ENCODE measurements around the gene GPR17.

GPR17 gene

GRCh38 chr2:127645395-127646291, at the start of gene GPR17:
GPR17 (plus strand) TSS chr2:127646153; CDS start chr2:127650736, 4,583 bp downstream.
- DNase-seq: no peak

GRCh38 chr2:127596311-127597045, 49.5 kb upstream of the GPR17 start:
- DNase-seq: no peak

GRCh38 chr2:127597046-127597983, 48.6 kb upstream of the GPR17 start:
- DNase-seq: no peak

- DNase-seq: no peak
Measured at GRCh38 chr2:127597984-127598380, 48.0 kb upstream of the GPR17 start.

- DNase-seq: no peak
Measured at GRCh38 chr2:127598711-127599110, 47.2 kb upstream of the GPR17 start.

- DNase-seq: no peak
Measured at GRCh38 chr2:127599211-127599610, 46.7 kb upstream of the GPR17 start.

GRCh38 chr2:127604986-127605385, 41.0 kb upstream of the GPR17 start:
- DNase-seq: no peak

- DNase-seq: no peak
Measured at GRCh38 chr2:127605691-127606263, 40.2 kb upstream of the GPR17 start.

GRCh38 chr2:127606625-127607398, 39.1 kb upstream of the GPR17 start:
- DNase-seq: no peak

GRCh38 chr2:127607399-127607908, 38.5 kb upstream of the GPR17 start:
- no peak for DNase-seq

GRCh38 chr2:127608061-127609030, 37.6 kb upstream of the GPR17 start:
- DNase-seq: no peak

GRCh38 chr2:127609031-127609751, 36.8 kb upstream of the GPR17 start:
- no peak for DNase-seq

GRCh38 chr2:127609818-127610217, 36.1 kb upstream of the GPR17 start:
- no peak for DNase-seq

GRCh38 chr2:127610561-127610960, 35.4 kb upstream of the GPR17 start:
- DNase-seq: no peak

GRCh38 chr2:127611076-127611925, 34.7 kb upstream of the GPR17 start:
- DNase-seq: no peak

GRCh38 chr2:127612111-127612822, 33.7 kb upstream of the GPR17 start:
- DNase-seq: no peak

- no peak for DNase-seq
Measured at GRCh38 chr2:127614246-127614645, 31.7 kb upstream of the GPR17 start.

GRCh38 chr2:127614731-127615130, 31.2 kb upstream of the GPR17 start:
- no peak for DNase-seq
